Thyroid gland (tissue), 4 donors: ENCODE results near the gene IPPK.

Experiments used
- CTCF ChIP-seq, 6 experiments: fragments of 200-600 bp in 3 of 6; fragments of 450-650 bp in 3 of 6; sonication (generic) in 3 of 6; IDR thresholded peaks; one replicate each; pipeline ENCODE4 v1.5.1; 2016 to 2019; ENCODE audit warnings: antibody characterized with exemption in 6 of 6, mild to moderate bottlenecking in 2 of 6, inconsistent platforms in 1 of 6, moderate library complexity in 1 of 6
- POLR2A ChIP-seq, 2 donors: fragments of 450-650 bp; IDR thresholded peaks; one replicate each; pipeline ENCODE4 v1.6.1; 2017; ENCODE audit warnings: antibody characterized with exemption in 2 of 2, mild to moderate bottlenecking in 2 of 2, moderate library complexity in 1 of 2

GRCh38 chr9:92682269-92682668 is 12.3 kb upstream of the IPPK start:
- TF ChIP-seq CTCF (IDR thresholded peaks at IDR 0.05) (no peak), POLR2A (IDR thresholded peaks at IDR 0.05) (no peak)
